Subcutaneous adipose tissue (tissue), 4 donors: ENCODE data around the gene N4BP3. TPM values are rescaled to one million over a fixed set of nuclear protein-coding genes. Genes with fewer than 3 reads are reported as not detected.

Experiments used
- CTCF ChIP-seq: fragments of 450-650 bp; IDR thresholded peaks from one replicate; pipeline ENCODE4 v1.5.1; 2016; ENCODE audit warnings: low read depth, mild to moderate bottlenecking, control low read depth, antibody characterized with exemption, moderate library complexity
- total RNA-seq, 4 donors: library from RNA; depleted of rRNA; stranded (reverse); fragments of >200 nt; gene quantifications; one replicate each; pipeline ENCODE4 v1.1.0, GENCODE V29; 2016

Gene N4BP3
- total RNA-seq, 4 donors from 2014 or later = 0.17 to 3.0 (median 0.55) TPM

DNA sequence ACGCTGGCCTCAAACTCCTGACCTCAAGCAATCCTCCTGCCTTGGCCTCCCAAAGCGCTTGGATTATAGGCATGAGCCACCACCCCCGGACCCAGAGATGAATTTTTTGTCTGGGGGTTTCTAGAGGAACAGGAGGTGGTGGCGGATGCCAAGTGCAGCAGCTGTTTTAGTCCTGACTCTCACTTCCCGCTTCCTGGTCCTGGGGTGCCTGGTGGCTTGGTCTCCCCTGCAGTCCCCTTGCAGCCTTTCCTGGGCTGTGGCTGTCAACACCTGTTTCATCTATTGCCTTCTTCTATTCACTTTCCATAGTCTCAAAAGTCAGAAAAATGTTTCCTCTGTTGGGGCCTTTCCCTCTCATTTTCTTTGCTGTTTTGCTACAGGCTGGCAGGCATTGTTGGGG lies 46.8 kb downstream of the N4BP3 start:
- no peak for TF ChIP-seq CTCF

DNA sequence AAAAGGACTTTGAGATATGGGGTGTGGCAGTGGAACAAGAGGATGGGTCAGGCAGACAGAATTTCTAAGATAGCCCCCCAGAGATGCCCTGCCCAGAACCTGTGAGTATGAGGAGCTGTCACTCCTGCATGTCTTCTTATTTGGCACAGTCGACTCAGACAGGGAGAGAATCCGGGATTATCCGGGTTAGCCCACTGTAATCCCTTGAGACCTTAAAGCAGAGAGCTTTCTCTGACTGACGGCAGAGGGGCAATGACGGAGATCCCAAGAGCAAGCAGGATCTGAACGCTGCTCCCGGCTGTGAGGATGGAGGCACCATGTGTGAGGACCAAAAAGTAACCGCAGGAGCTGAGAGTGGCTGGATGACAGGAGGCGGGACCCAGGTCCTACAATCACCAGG lies 49.1 kb downstream of the N4BP3 start:
- TF ChIP-seq CTCF = no peak

GRCh38 chr5:178163772-178164735 lies 50.7 kb downstream of the N4BP3 start:
- TF ChIP-seq CTCF = no peak

- TF ChIP-seq CTCF = no peak
Measured at GRCh38 chr5:178165581-178165980, 52.2 kb downstream of the N4BP3 start.

- TF ChIP-seq CTCF = no peak
Measured at GRCh38 chr5:178170455-178170854, 57.1 kb downstream of the N4BP3 start.

DNA sequence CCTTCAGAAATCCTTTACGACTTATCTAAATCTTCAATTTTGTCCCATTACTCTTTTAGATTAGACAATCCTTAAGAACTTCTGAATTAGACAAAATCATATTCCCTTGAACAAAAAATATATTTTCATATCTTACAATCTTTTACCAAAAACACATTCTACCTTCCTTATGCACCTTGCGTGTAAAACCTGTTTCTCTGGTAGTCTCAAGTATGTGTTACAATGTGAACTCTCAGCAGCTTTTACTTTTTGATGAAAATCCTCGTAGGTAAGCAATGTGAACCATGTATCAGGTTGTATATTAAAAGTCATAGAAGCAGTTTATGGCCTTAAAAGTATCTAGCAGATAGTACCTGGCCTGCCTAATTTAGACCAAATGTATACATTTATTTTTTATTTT lies 61.1 kb downstream of the N4BP3 start:
- no peak for TF ChIP-seq CTCF

Other genes with a start within 250 kb of the N4BP3 start
- gene PROP1, start 117.3 kb upstream of the N4BP3 start, total RNA-seq = not detected
- gene RMND5B, start 17.5 kb downstream of the N4BP3 start, total RNA-seq = 10 to 100 TPM; 19.2 to 41.3 (median 24.3) TPM
- gene NHP2, start 40.4 kb downstream of the N4BP3 start, total RNA-seq = 100 to 1,000 TPM; 104 to 161 (median 138) TPM
- gene GMCL2, start 73.8 kb downstream of the N4BP3 start, total RNA-seq = not detected
- 100 to 1,000 TPM in 1 of 4 donors, 10 to 100 TPM in 3; 52.0 to 108 (median 63.8) TPM for gene HNRNPAB, start 91.0 kb downstream of the N4BP3 start, total RNA-seq
- gene PHYKPL, start 119.3 kb downstream of the N4BP3 start, total RNA-seq = 100 to 1,000 TPM in 1 of 4 donors, 10 to 100 TPM in 3; 47.8 to 102 (median 73.3) TPM